Mesenchymal stem cell (in vitro differentiated cells and primary cell): ENCODE data around the gene SLC7A4.

Experiments used
- DNase-seq: peaks from one replicate; pipeline ENCODE4 v3.0.0-alpha.2; 2013
- H2AFZ ChIP-seq: one replicate; pipeline ENCODE4 v1.6.1; 2013; ENCODE audit warnings: low read depth, mild to moderate bottlenecking, control low read depth, inconsistent platforms, low read length, moderate library complexity
- H2AK5ac ChIP-seq: 2 replicates; pipeline ENCODE4 v1.6.1; 2013; ENCODE audit warnings: low read length, moderate library complexity, mild to moderate bottlenecking, inconsistent platforms; ENCODE audit not compliant: severe bottlenecking
- H2BK120ac ChIP-seq: one replicate; pipeline ENCODE4 v1.6.1; 2013; ENCODE audit warnings: low read depth, mild to moderate bottlenecking, inconsistent platforms, low read length, moderate library complexity
- H2BK12ac ChIP-seq, 2 experiments: one replicate each; pipeline ENCODE4 v1.6.1; 2013; ENCODE audit warnings: inconsistent platforms in 2 of 2, low read length in 2 of 2, mild to moderate bottlenecking in 2 of 2, moderate library complexity in 2 of 2, control low read depth in 1 of 2
- H2BK15ac ChIP-seq: one replicate; pipeline ENCODE4 v1.6.1; 2013; ENCODE audit warnings: mild to moderate bottlenecking, low read depth, inconsistent platforms; ENCODE audit not compliant: poor library complexity, severe bottlenecking
- H2BK5ac ChIP-seq: 2 replicates; pipeline ENCODE4 v1.6.1; 2013; ENCODE audit warnings: low read depth, mild to moderate bottlenecking, low read length, control low read depth, inconsistent platforms; ENCODE audit not compliant: poor library complexity, severe bottlenecking
- H3K14ac ChIP-seq, 2 experiments: one replicate each; pipeline ENCODE4 v1.6.1; 2013; ENCODE audit warnings: inconsistent platforms in 2 of 2, low read length in 2 of 2, control low read depth in 1 of 2, mild to moderate bottlenecking in 1 of 2, moderate library complexity in 1 of 2
- H3K18ac ChIP-seq, 2 experiments: one replicate each; pipeline ENCODE4 v1.6.1; 2013; ENCODE audit warnings: inconsistent platforms in 2 of 2, low read length in 2 of 2, control low read depth in 1 of 2, low read depth in 1 of 2, mild to moderate bottlenecking in 1 of 2
- H3K23ac ChIP-seq, 2 experiments: one replicate each; pipeline ENCODE4 v1.6.1; 2013; ENCODE audit warnings: inconsistent platforms in 2 of 2, low read length in 2 of 2, mild to moderate bottlenecking in 2 of 2, moderate library complexity in 2 of 2, control low read depth in 1 of 2
- H3K27ac ChIP-seq: 2 replicates; pipeline ENCODE4 v1.5.1; 2013; ENCODE audit warnings: mild to moderate bottlenecking, moderate library complexity, low read length, control low read depth, inconsistent platforms; ENCODE audit not compliant: poor library complexity, severe bottlenecking
- H3K27me3 ChIP-seq, 2 experiments: 2 replicates each; pipeline versions ENCODE4 v1.6.1 to v1.7.0; 2013; ENCODE audit warnings: low read length in 2 of 2, mild to moderate bottlenecking in 2 of 2, moderate library complexity in 2 of 2, control low read depth in 1 of 2, inconsistent platforms in 1 of 2; ENCODE audit not compliant: control insufficient read depth in 1 of 2, insufficient read depth in 1 of 2
- H3K36me3 ChIP-seq, 2 experiments: 2 replicates each; pipeline versions ENCODE4 v1.6.1 to v1.7.0; 2013; ENCODE audit warnings: low read length in 2 of 2, control low read depth in 1 of 2, inconsistent platforms in 1 of 2, low read depth in 1 of 2, mild to moderate bottlenecking in 1 of 2; ENCODE audit not compliant: insufficient read depth in 2 of 2, control insufficient read depth in 1 of 2
- H3K4ac ChIP-seq, 2 experiments: one replicate each; pipeline ENCODE4 v1.6.1; 2013; ENCODE audit warnings: inconsistent platforms in 2 of 2, low read length in 2 of 2, mild to moderate bottlenecking in 2 of 2, moderate library complexity in 2 of 2, control low read depth in 1 of 2, low read depth in 1 of 2
- H3K4me1 ChIP-seq: 2 replicates; pipeline ENCODE4 v1.6.1; 2013; ENCODE audit warnings: low read depth, low read length, control low read depth; ENCODE audit not compliant: control insufficient read depth, insufficient read depth
- H3K4me2 ChIP-seq: 2 replicates; pipeline ENCODE4 v1.6.1; 2013; ENCODE audit warnings: low read length, mild to moderate bottlenecking, inconsistent platforms; ENCODE audit not compliant: poor library complexity, severe bottlenecking
- H3K4me3 ChIP-seq, 2 experiments: 2 replicates each; pipeline versions ENCODE4 v1.5.1 to v1.7.0; 2013; ENCODE audit warnings: low read length in 2 of 2, mild to moderate bottlenecking in 2 of 2, control low read depth in 1 of 2, low read depth in 1 of 2; ENCODE audit not compliant: insufficient read depth in 1 of 2
- H3K79me1 ChIP-seq: replicated peaks from 2 replicates; pipeline ENCODE4 v1.6.1; 2013; ENCODE audit warnings: mild to moderate bottlenecking, control low read depth, low read length, inconsistent platforms; ENCODE audit not compliant: poor library complexity, severe bottlenecking
- H3K9ac ChIP-seq: 2 replicates; pipeline ENCODE4 v1.7.0; 2013; ENCODE audit warnings: mild to moderate bottlenecking, low read length, moderate library complexity
- H3K9me3 ChIP-seq: 2 replicates; pipeline ENCODE4 v1.7.0; 2013; ENCODE audit warnings: mild to moderate bottlenecking, low read length; ENCODE audit not compliant: control insufficient read depth
- H4K8ac ChIP-seq: one replicate; pipeline ENCODE4 v1.6.1; 2013; ENCODE audit warnings: inconsistent platforms, mild to moderate bottlenecking, low read length, moderate library complexity
- H4K91ac ChIP-seq: one replicate; pipeline ENCODE4 v1.6.1; 2013; ENCODE audit warnings: mild to moderate bottlenecking, low read length, inconsistent platforms
- WGBS: methylation state at CpG from one replicate; pipeline ENCODE4 v1.1.7; 2013; ENCODE audit warnings: mixed read lengths; 5-methylcytosine and 5-hydroxymethylcytosine counted together

The SLC7A4 gene

GRCh38 chr22:20994902-20995241 is 37.5 kb downstream of the SLC7A4 start:
- Histone ChIP-seq H3K4me1 (peaks cover 9% of the 10 kb centered on the region), H3K9ac (no peak overlapping the region), H3K4me2 (no peak overlapping the region), H3K36me3 (peaks cover 85 to 98% of the 10 kb centered on the region in 2 experiments), H3K14ac (no peak overlapping the region), H2AK5ac (no peak overlapping the region), H3K27me3 (no peaks in the 10 kb centered on the region), H3K4ac (no peak overlapping the region), H3K18ac (no peak overlapping the region), H4K91ac (no peak overlapping the region), H3K27ac (no peak overlapping the region), H2BK120ac (no peak overlapping the region), H4K8ac (no peak overlapping the region), H2BK12ac (no peak overlapping the region), H3K4me3 (peak overlapping the region in 1 of 2 experiments; percentile 19), H2BK15ac (no peak overlapping the region), H2AFZ (no peak overlapping the region), H3K23ac (no peak overlapping the region), H3K9me3 (no peaks in the 10 kb centered on the region), H2BK5ac (no peak overlapping the region), H3K79me1 (peaks cover 25% of the 10 kb centered on the region)
- WGBS = 98% methylated on average over 10 of the region's 10 CpGs
- DNase-seq = no peak

GRCh38 chr22:20994128-20994901 is 38.0 kb downstream of the SLC7A4 start:
- Histone ChIP-seq H3K9me3 (no peaks in the 10 kb centered on the region), H3K79me1 (peaks cover 21% of the 10 kb centered on the region), H3K14ac (no peak overlapping the region), H2BK120ac (no peak overlapping the region), H3K9ac (no peak overlapping the region), H2AFZ (no peak overlapping the region), H3K4ac (no peak overlapping the region), H3K27me3 (no peaks in the 10 kb centered on the region), H3K27ac (no peak overlapping the region), H3K36me3 (peaks cover 79 to 96% of the 10 kb centered on the region in 2 experiments), H3K18ac (no peak overlapping the region), H3K23ac (no peak overlapping the region), H4K8ac (no peak overlapping the region), H3K4me3 (peak overlapping the region in 1 of 2 experiments; percentile 19), H4K91ac (no peak overlapping the region), H2BK5ac (no peak overlapping the region), H2AK5ac (no peak overlapping the region), H2BK15ac (no peak overlapping the region), H3K4me1 (peaks cover 9% of the 10 kb centered on the region), H3K4me2 (no peak overlapping the region), H2BK12ac (no peak overlapping the region)
- 94% methylated on average over 22 of the region's 30 CpGs for WGBS
- no peak for DNase-seq

GRCh38 chr22:20993304-20994127 is 38.8 kb downstream of the SLC7A4 start:
- H3K9me3 ChIP-seq = no peaks in the 10 kb centered on the region

More at GRCh38 chr22:20993304-20994127, 38.8 kb downstream of the SLC7A4 start:
- Histone ChIP-seq H2AFZ (no peak overlapping the region), H3K79me1 (peaks cover 23% of the 10 kb centered on the region), H3K4ac (no peak overlapping the region), H3K27ac (no peak overlapping the region), H2AK5ac (no peak overlapping the region), H3K23ac (no peak overlapping the region), H3K4me3 (no peak overlapping the region), H4K91ac (no peak overlapping the region), H2BK12ac (no peak overlapping the region), H3K36me3 (peaks cover 75 to 96% of the 10 kb centered on the region in 2 experiments), H2BK120ac (no peak overlapping the region), H3K14ac (no peak overlapping the region), H2BK15ac (no peak overlapping the region), H3K27me3 (no peaks in the 10 kb centered on the region), H3K18ac (no peak overlapping the region), H3K9ac (no peak overlapping the region), H3K4me2 (no peak overlapping the region), H4K8ac (no peak overlapping the region), H2BK5ac (no peak overlapping the region), H3K4me1 (peaks cover 7% of the 10 kb centered on the region)
- 96% methylated on average over 29 of the region's 29 CpGs for WGBS
- no peak for DNase-seq
